Measurements from ENCODE around the gene GXYLT2.
A peak's percentile ranks its signal among the peaks of the same experiment; 100 is the strongest.

The GXYLT2 gene

GRCh38 chr3:72900048-72900447, 12.2 kb downstream of the GXYLT2 start:
- no peak overlapping the region for H3K27ac ChIP-seq
- no peak for DNase-seq (ENCODE audit: low spot score)
- TF ChIP-seq CTCF (conservative IDR thresholded peaks at IDR 0.05; ENCODE audit: low read depth) = no peak
- CTCF ChIA-PET = no interaction called here
- POLR2A ChIA-PET (ENCODE audit: low non-redundant PET) = no interaction called here

- no peak for DNase-seq (ENCODE audit: low spot score)
- CTCF ChIA-PET = interaction anchor here (0.7 kb wide), 1 partner anchor 103 kb away, joined by 3 read pairs; no protein-coding TSS in a partner anchor
- no peak overlapping the region for H3K27ac ChIP-seq
- no peak for TF ChIP-seq CTCF (conservative IDR thresholded peaks at IDR 0.05; ENCODE audit: low read depth)
- POLR2A ChIA-PET (ENCODE audit: low non-redundant PET) = no interaction called here
Measured at GRCh38 chr3:72901840-72902239, 14.0 kb downstream of the GXYLT2 start.

GRCh38 chr3:72903004-72903403, 15.2 kb downstream of the GXYLT2 start:
- peak; percentile 75 for DNase-seq (ENCODE audit: low spot score)
- no peak overlapping the region for H3K27ac ChIP-seq
- ChIA-PET POLR2A (ENCODE audit: low non-redundant PET) (no interaction called here), CTCF (no interaction called here)
- TF ChIP-seq CTCF (conservative IDR thresholded peaks at IDR 0.05; ENCODE audit: low read depth) = no peak

- no peak for DNase-seq (ENCODE audit: low spot score)
- ChIA-PET CTCF (interaction anchor here (1.1 kb wide), 1 partner anchor 12 kb away, joined by 3 read pairs; no protein-coding TSS in a partner anchor), POLR2A (ENCODE audit: low non-redundant PET) (no interaction called here)
- no peak overlapping the region for H3K27ac ChIP-seq
- no peak for TF ChIP-seq CTCF (conservative IDR thresholded peaks at IDR 0.05; ENCODE audit: low read depth)
Measured at GRCh38 chr3:72904163-72904562, 16.3 kb downstream of the GXYLT2 start.

- no peak for DNase-seq (ENCODE audit: low spot score)
- CTCF ChIA-PET = no interaction called here
- no peak overlapping the region for H3K27ac ChIP-seq
- TF ChIP-seq CTCF (conservative IDR thresholded peaks at IDR 0.05; ENCODE audit: low read depth) = no peak
- POLR2A ChIA-PET (ENCODE audit: low non-redundant PET) = no interaction called here
Measured at GRCh38 chr3:72906154-72906553, 18.3 kb downstream of the GXYLT2 start.

- POLR2A ChIA-PET (ENCODE audit: low non-redundant PET) = no interaction called here
- H3K27ac ChIP-seq = no peak overlapping the region
- CTCF ChIA-PET = interaction anchor here (0.8 kb wide), 1 partner anchor 242 kb away, joined by 4 read pairs; no protein-coding TSS in a partner anchor
- no peak for DNase-seq (ENCODE audit: low spot score)
- no peak for TF ChIP-seq CTCF (conservative IDR thresholded peaks at IDR 0.05; ENCODE audit: low read depth)
Measured at GRCh38 chr3:72907131-72907711, 19.4 kb downstream of the GXYLT2 start.

All from RWPE1 (cell line).